ENCODE results near the gene OGFOD3.

- TF ChIP-seq CTCF (IDR thresholded peaks at IDR 0.05) (no peak), EZH2 (IDR thresholded peaks at IDR 0.05; ENCODE audit: borderline replicate concordance, insufficient read depth, low read depth, low read length, poor library complexity, severe bottlenecking) (no peak)
Measured at GRCh38 chr17:82375359-82376041, 42.9 kb downstream of the OGFOD3 start.
